HG02840 (cell line): Measurements from ENCODE around the gene LGALS1.
A peak's percentile ranks its signal among the peaks of the same experiment; 100 is the strongest.

Experiments used
- ATAC-seq: cut with Tn5 transposase; IDR thresholded peaks from one replicate; pipeline ENCODE4 v1.9.1; 2021; ENCODE audit warnings: mild to moderate bottlenecking, moderate library complexity, moderate number of reproducible peaks; ENCODE audit not compliant: unreplicated experiment, low FRiP score

LGALS1 gene

GRCh38 chr22:37659897-37660708 lies 15.3 kb upstream of the LGALS1 start:
- no peak for ATAC-seq

- ATAC-seq, result no peak
Observed at GRCh38 chr22:37660709-37661045, 14.8 kb upstream of the LGALS1 start.

- ATAC-seq, result no peak
Observed at GRCh38 chr22:37661160-37661924, 14.1 kb upstream of the LGALS1 start.

- no peak for ATAC-seq
Observed at GRCh38 chr22:37662039-37662438, 13.4 kb upstream of the LGALS1 start.

GRCh38 chr22:37663521-37664140 lies 11.8 kb upstream of the LGALS1 start:
- ATAC-seq, result no peak

GRCh38 chr22:37664249-37665101 lies 11.0 kb upstream of the LGALS1 start:
- no peak for ATAC-seq

- ATAC-seq, result no peak
Observed at GRCh38 chr22:37665487-37665886, 9.9 kb upstream of the LGALS1 start.

- no peak for ATAC-seq
Observed at GRCh38 chr22:37669586-37669985, 5.8 kb upstream of the LGALS1 start.

- no peak for ATAC-seq
Observed at GRCh38 chr22:37672206-37672919, 3.1 kb upstream of the LGALS1 start.

GRCh38 chr22:37672920-37673455 lies 2.4 kb upstream of the LGALS1 start:
- ATAC-seq, result no peak

- ATAC-seq, result no peak
Observed at GRCh38 chr22:37674248-37674647, 1.2 kb upstream of the LGALS1 start.

- no peak for ATAC-seq
Observed at GRCh38 chr22:37675930-37676735, 697 bp downstream of the LGALS1 start.

GRCh38 chr22:37676736-37677492 lies 1.5 kb downstream of the LGALS1 start:
- peak; percentile 45 for ATAC-seq

GRCh38 chr22:37677493-37677974 lies 2.1 kb downstream of the LGALS1 start:
- peak; percentile 8 for ATAC-seq

GRCh38 chr22:37678372-37678771 lies 2.9 kb downstream of the LGALS1 start:
- ATAC-seq, result no peak

- no peak for ATAC-seq
Observed at GRCh38 chr22:37679670-37680069, 4.2 kb downstream of the LGALS1 start.

- ATAC-seq, result no peak
Observed at GRCh38 chr22:37680191-37680851, 4.9 kb downstream of the LGALS1 start.
